H9 (cell line): ENCODE results near the gene IGFALS. TPM values are rescaled to one million over a fixed set of nuclear protein-coding genes. Genes with fewer than 3 reads are reported as not detected.

Experiments
- DNase-seq: peaks from one replicate; pipeline ENCODE4 v3.0.0-alpha.2; 2017
- H2AFZ ChIP-seq: one replicate; pipeline ENCODE4 v1.6.1; 2013; ENCODE audit warnings: mild to moderate bottlenecking, low read length, control low read depth, moderate library complexity
- H2AK5ac ChIP-seq: 2 replicates; pipeline ENCODE4 v1.6.1; 2013; ENCODE audit warnings: low read length, control low read depth, mixed read lengths; ENCODE audit not compliant: insufficient read length
- H2BK120ac ChIP-seq: one replicate; pipeline ENCODE4 v1.6.1; 2013; ENCODE audit warnings: low read depth, mild to moderate bottlenecking, low read length, control low read depth, inconsistent platforms; ENCODE audit not compliant: poor library complexity, severe bottlenecking
- H2BK12ac ChIP-seq: 2 replicates; pipeline ENCODE4 v1.6.1; 2013; ENCODE audit warnings: low read length, control low read depth, mixed read lengths, low read depth; ENCODE audit not compliant: insufficient read length
- H2BK15ac ChIP-seq: 2 replicates; pipeline ENCODE4 v1.6.1; 2013; ENCODE audit warnings: low read depth, low read length, control low read depth
- H2BK20ac ChIP-seq: one replicate; pipeline ENCODE4 v1.6.1; 2013; ENCODE audit warnings: low read depth, mild to moderate bottlenecking, low read length, control low read depth, inconsistent platforms; ENCODE audit not compliant: poor library complexity, severe bottlenecking
- H2BK5ac ChIP-seq: 2 replicates; pipeline ENCODE4 v1.6.1; 2013; ENCODE audit warnings: low read length, control low read depth, mixed read lengths; ENCODE audit not compliant: insufficient read length
- H3K14ac ChIP-seq: 2 replicates; pipeline ENCODE4 v1.6.1; 2013; ENCODE audit warnings: low read length, control low read depth; ENCODE audit not compliant: insufficient read depth
- H3K18ac ChIP-seq: 2 replicates; pipeline ENCODE4 v1.6.1; 2013; ENCODE audit warnings: low read depth, mild to moderate bottlenecking, mixed read lengths, low read length, control low read depth; ENCODE audit not compliant: insufficient read length
- H3K23ac ChIP-seq: 2 replicates; pipeline ENCODE4 v1.6.1; 2013; ENCODE audit warnings: low read length, control low read depth, mixed read lengths, low read depth; ENCODE audit not compliant: insufficient read length
- H3K23me2 ChIP-seq: 2 replicates; pipeline ENCODE4 v1.6.1; 2013; ENCODE audit warnings: low read depth, mild to moderate bottlenecking, mixed read lengths, low read length, control low read depth; ENCODE audit not compliant: insufficient read length, poor library complexity, severe bottlenecking
- H3K27ac ChIP-seq: 2 replicates; pipeline ENCODE4 v1.5.1; 2013; ENCODE audit warnings: low read length, control low read depth, mixed read lengths, low read depth; ENCODE audit not compliant: insufficient read length
- H3K27me3 ChIP-seq: 2 replicates; pipeline ENCODE4 v1.6.1; 2013; ENCODE audit warnings: low read length, control low read depth, inconsistent platforms; ENCODE audit not compliant: insufficient read depth
- H3K4ac ChIP-seq: 2 replicates; pipeline ENCODE4 v1.6.1; 2013; ENCODE audit warnings: low read depth, mild to moderate bottlenecking, control low read depth, inconsistent platforms, low read length, moderate library complexity
- H3K4me1 ChIP-seq: 2 replicates; pipeline ENCODE4 v1.6.1; 2013; ENCODE audit warnings: low read length, control low read depth, inconsistent platforms; ENCODE audit not compliant: insufficient read depth
- H3K4me2 ChIP-seq: 2 replicates; pipeline ENCODE4 v1.6.1; 2013; ENCODE audit warnings: low read length, control low read depth, mixed read lengths; ENCODE audit not compliant: insufficient read length, insufficient read depth
- H3K56ac ChIP-seq: 2 replicates; pipeline ENCODE4 v1.6.1; 2013; ENCODE audit warnings: low read depth, mild to moderate bottlenecking, mixed read lengths, low read length, control low read depth; ENCODE audit not compliant: insufficient read length
- H3K79me1 ChIP-seq: 2 replicates; pipeline ENCODE4 v1.6.1; 2013; ENCODE audit warnings: low read depth, mild to moderate bottlenecking, moderate library complexity, low read length, control low read depth, inconsistent platforms; ENCODE audit not compliant: insufficient read depth, poor library complexity, severe bottlenecking
- H3K79me2 ChIP-seq: 2 replicates; pipeline ENCODE4 v1.6.1; 2013; ENCODE audit warnings: low read length, control low read depth, inconsistent platforms; ENCODE audit not compliant: insufficient read depth
- H3K9ac ChIP-seq: 2 replicates; pipeline ENCODE4 v1.6.1; 2013; ENCODE audit warnings: low read length, control low read depth, mixed read lengths; ENCODE audit not compliant: insufficient read length; ENCODE audit errors: extremely low read depth
- H3K9me3 ChIP-seq: one replicate; pipeline ENCODE4 v1.6.1; 2013; ENCODE audit warnings: low read depth, low read length, inconsistent platforms; ENCODE audit not compliant: control insufficient read depth
- H3T11ph ChIP-seq: one replicate; pipeline ENCODE4 v1.6.1; 2013; ENCODE audit warnings: mild to moderate bottlenecking, low read length, control low read depth, inconsistent platforms
- H4K20me1 ChIP-seq: one replicate; pipeline ENCODE4 v1.6.1; 2013; ENCODE audit not compliant: control insufficient read depth, insufficient read length, insufficient read depth
- H4K5ac ChIP-seq: 2 replicates; pipeline ENCODE4 v1.6.1; 2013; ENCODE audit warnings: low read depth, mild to moderate bottlenecking, mixed read lengths, low read length, control low read depth; ENCODE audit not compliant: insufficient read length
- H4K8ac ChIP-seq: replicated peaks from 2 replicates; pipeline ENCODE4 v1.6.1; 2013; ENCODE audit warnings: low read length, control low read depth, mixed read lengths, low read depth; ENCODE audit not compliant: insufficient read length
- H4K91ac ChIP-seq: 2 replicates; pipeline ENCODE4 v1.6.1; 2013; ENCODE audit warnings: low read depth, mild to moderate bottlenecking, moderate library complexity, mixed read lengths, low read length, control low read depth; ENCODE audit not compliant: insufficient read length
- H3K27ac Mint-ChIP-seq, 3 experiments: 2 replicates in 2 of 3; 3 replicates in 1 of 3; pipeline ENCODE4 v1.8.0; 2020 to 2021; ENCODE audit warnings: mixed read lengths in 3 of 3, mild to moderate bottlenecking in 1 of 3, moderate library complexity in 1 of 3
- H3K27me3 Mint-ChIP-seq: 2 replicates; pipeline ENCODE4 v1.8.0; 2021; ENCODE audit warnings: low read depth, mild to moderate bottlenecking, moderate library complexity, mixed read lengths
- H3K36me3 Mint-ChIP-seq, 3 experiments: 2 replicates in 2 of 3; 3 replicates in 1 of 3; pipeline ENCODE4 v1.8.0; 2020 to 2021; ENCODE audit warnings: low read depth in 3 of 3, mixed read lengths in 3 of 3; ENCODE audit not compliant: insufficient read depth in 1 of 3
- H3K4me1 Mint-ChIP-seq, 2 experiments: 2 replicates each; pipeline ENCODE4 v1.8.0; 2020; ENCODE audit warnings: mixed read lengths in 2 of 2
- H3K4me3 Mint-ChIP-seq, 2 experiments: 2 replicates in 1 of 2; 3 replicates in 1 of 2; pipeline ENCODE4 v1.8.0; 2020 to 2021; ENCODE audit warnings: mild to moderate bottlenecking in 2 of 2, mixed read lengths in 2 of 2, moderate library complexity in 1 of 2
- H3K9me3 Mint-ChIP-seq, 2 experiments: 2 replicates in 1 of 2; 3 replicates in 1 of 2; pipeline ENCODE4 v1.8.0; 2020; ENCODE audit warnings: mild to moderate bottlenecking in 2 of 2, mixed read lengths in 2 of 2, moderate library complexity in 1 of 2
- WGBS: extraction: QIAGEN DNeasy Blood & Tissue Kit; methylation state at CpG from one replicate; pipeline ENCODE4 v1.1.7; 2013; ENCODE audit warnings: missing lambda C conversion rate, low lambda C conversion rate, mixed read lengths; ENCODE audit not compliant: insufficient read length; ENCODE audit errors: extremely low coverage; 5-methylcytosine and 5-hydroxymethylcytosine counted together
- total RNA-seq: library from RNA; stranded (reverse); gene quantifications from 2 replicates; pipeline ENCODE4 v1.2.1, GENCODE V29; 2021
- TF ChIP-seq, protein P1 (sequence below): fragments of 200-600 bp; sonication (generic); conservative IDR thresholded peaks from 3 replicates; pipeline ENCODE4 v1.8.0; 2021; ENCODE audit warnings: antibody characterized with exemption, mild to moderate bottlenecking

Gene IGFALS
- total RNA-seq, 1 experiment from 2014 or later, result not detected

DNA sequence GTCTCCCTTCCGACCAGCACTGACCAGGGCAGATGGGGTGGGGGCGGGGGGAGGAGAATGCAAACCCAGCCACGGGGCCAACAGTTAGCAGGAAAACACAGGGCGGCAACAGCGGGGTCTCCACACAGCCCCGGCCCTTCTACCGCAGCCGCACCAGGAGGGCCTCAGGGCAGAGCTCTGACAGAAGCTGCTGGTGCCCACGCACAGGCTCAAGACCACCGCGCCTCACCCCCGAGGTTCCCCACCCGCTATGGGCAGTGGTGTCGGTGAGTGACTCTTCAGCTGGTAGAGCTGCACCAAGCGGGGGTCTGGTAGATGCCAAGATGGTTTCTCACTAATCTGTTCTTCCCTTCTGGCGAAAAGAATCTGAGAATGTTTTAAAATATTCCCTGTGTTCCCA is 17.0 kb upstream of the IGFALS start:
- H3K9me3 ChIP-seq, result no peaks in the 10 kb centered on the region
- H4K20me1 ChIP-seq, result no peaks in the 10 kb centered on the region
- TF ChIP-seq, protein P1, sequence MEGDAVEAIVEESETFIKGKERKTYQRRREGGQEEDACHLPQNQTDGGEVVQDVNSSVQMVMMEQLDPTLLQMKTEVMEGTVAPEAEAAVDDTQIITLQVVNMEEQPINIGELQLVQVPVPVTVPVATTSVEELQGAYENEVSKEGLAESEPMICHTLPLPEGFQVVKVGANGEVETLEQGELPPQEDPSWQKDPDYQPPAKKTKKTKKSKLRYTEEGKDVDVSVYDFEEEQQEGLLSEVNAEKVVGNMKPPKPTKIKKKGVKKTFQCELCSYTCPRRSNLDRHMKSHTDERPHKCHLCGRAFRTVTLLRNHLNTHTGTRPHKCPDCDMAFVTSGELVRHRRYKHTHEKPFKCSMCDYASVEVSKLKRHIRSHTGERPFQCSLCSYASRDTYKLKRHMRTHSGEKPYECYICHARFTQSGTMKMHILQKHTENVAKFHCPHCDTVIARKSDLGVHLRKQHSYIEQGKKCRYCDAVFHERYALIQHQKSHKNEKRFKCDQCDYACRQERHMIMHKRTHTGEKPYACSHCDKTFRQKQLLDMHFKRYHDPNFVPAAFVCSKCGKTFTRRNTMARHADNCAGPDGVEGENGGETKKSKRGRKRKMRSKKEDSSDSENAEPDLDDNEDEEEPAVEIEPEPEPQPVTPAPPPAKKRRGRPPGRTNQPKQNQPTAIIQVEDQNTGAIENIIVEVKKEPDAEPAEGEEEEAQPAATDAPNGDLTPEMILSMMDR, result no peak
- no peaks in the 10 kb centered on the region for H3K27me3 ChIP-seq
- H3K4me3 Mint-ChIP-seq, result no peak overlapping the region
- no peak overlapping the region for H3K4me2 ChIP-seq
- no peak overlapping the region for H4K5ac ChIP-seq
- H3K9ac ChIP-seq, result no peak overlapping the region
- peaks cover 2 to 4% of the 10 kb centered on the region in 2 experiments; a peak in 2 of 5 replicates for H3K9me3 Mint-ChIP-seq
- no peak for DNase-seq
- no peak overlapping the region for H3K27ac Mint-ChIP-seq
- no peak overlapping the region for H2AK5ac ChIP-seq
- no peaks in the 10 kb centered on the region for H3K27me3 Mint-ChIP-seq
- no peak overlapping the region for H2BK20ac ChIP-seq
- H2BK15ac ChIP-seq, result no peak overlapping the region
- H3K18ac ChIP-seq, result no peak overlapping the region
- no peak overlapping the region for H3K14ac ChIP-seq
- no peak overlapping the region for H4K8ac ChIP-seq
- H3K4me1 Mint-ChIP-seq, result peaks cover 0 to 3% of the 10 kb centered on the region in 2 experiments; a peak in 2 of 4 replicates
- H2BK5ac ChIP-seq, result no peak overlapping the region
- no peak overlapping the region for H2BK120ac ChIP-seq
- H3K36me3 Mint-ChIP-seq, result peaks cover 18 to 43% (median 20%) of the 10 kb centered on the region in 3 experiments
- no peaks in the 10 kb centered on the region for H3K4me1 ChIP-seq
- H3T11ph ChIP-seq, result no peak overlapping the region
- no peak overlapping the region for H4K91ac ChIP-seq
- H3K4ac ChIP-seq, result no peak overlapping the region
- no peak overlapping the region for H2BK12ac ChIP-seq
- H3K56ac ChIP-seq, result no peak overlapping the region
- no CpG with 5 or more reads among the region's 16 CpGs for WGBS
- H3K23ac ChIP-seq, result no peak overlapping the region
- H3K79me2 ChIP-seq, result no peaks in the 10 kb centered on the region
- H3K79me1 ChIP-seq, result no peaks in the 10 kb centered on the region
- no peak overlapping the region for H2AFZ ChIP-seq
- H3K27ac ChIP-seq, result no peak overlapping the region
- H3K23me2 ChIP-seq, result no peaks in the 10 kb centered on the region
